ENCODE measurements around the gene PARK7.
"Not testable (repeated sequence)": the region's sequence is repeated elsewhere in the genome, so short reads cannot be mapped to it uniquely, and the experiment has no call there.

Gene PARK7

GRCh38 chr1:7948960-7949359 lies 12.6 kb upstream of the PARK7 start:
- peak in 1 of 2 donors; percentile 35 for DNase-seq

GRCh38 chr1:7952791-7953190 lies 8.7 kb upstream of the PARK7 start:
- DNase-seq: not testable (repeated sequence)

GRCh38 chr1:7953850-7954609 lies 7.5 kb upstream of the PARK7 start:
- DNase-seq: peak; percentile 84 to 91

GRCh38 chr1:7954683-7955082 lies 6.8 kb upstream of the PARK7 start:
- no peak for DNase-seq

GRCh38 chr1:7956218-7957032 lies 5.1 kb upstream of the PARK7 start:
- DNase-seq: no peak

GRCh38 chr1:7960165-7960564 lies 1.3 kb upstream of the PARK7 start:
- DNase-seq: no peak

- DNase-seq: no peak
Measured at GRCh38 chr1:7960867-7961215, 670 bp upstream of the PARK7 start.

GRCh38 chr1:7962014-7962335 lies 464 bp downstream of the PARK7 start:
- no peak for DNase-seq

- DNase-seq: no peak
Measured at GRCh38 chr1:7962636-7963377, 1.3 kb downstream of the PARK7 start.

GRCh38 chr1:7963378-7963730 lies 1.8 kb downstream of the PARK7 start:
- not testable (repeated sequence) for DNase-seq

- DNase-seq: not testable (repeated sequence)
Measured at GRCh38 chr1:7963841-7964240, 2.3 kb downstream of the PARK7 start.

- DNase-seq: no peak
Measured at GRCh38 chr1:7964476-7964875, 3.0 kb downstream of the PARK7 start.

GRCh38 chr1:7967196-7967595 lies 5.7 kb downstream of the PARK7 start:
- no peak for DNase-seq

- no peak for DNase-seq
Measured at GRCh38 chr1:7967651-7968050, 6.1 kb downstream of the PARK7 start.

- DNase-seq: no peak
Measured at GRCh38 chr1:7970246-7970645, 8.7 kb downstream of the PARK7 start.

- DNase-seq: no peak
Measured at GRCh38 chr1:7971024-7971423, 9.5 kb downstream of the PARK7 start.

- no peak for DNase-seq
Measured at GRCh38 chr1:7972285-7972684, 10.8 kb downstream of the PARK7 start.

GRCh38 chr1:7973086-7973485 lies 11.6 kb downstream of the PARK7 start:
- DNase-seq: no peak

- DNase-seq: peak; percentile 30 to 36
Measured at GRCh38 chr1:7975212-7975865, 13.8 kb downstream of the PARK7 start.

- no peak for DNase-seq
Measured at GRCh38 chr1:7980984-7981383, 19.5 kb downstream of the PARK7 start.

GRCh38 chr1:7983086-7983778 lies 21.7 kb downstream of the PARK7 start:
- no peak for DNase-seq

GRCh38 chr1:7984811-7985210 lies 23.3 kb downstream of the PARK7 start:
- no peak for DNase-seq
